GM12891 (cell line): ENCODE data around the gene DHX35.

Experiments used
- POLR2A ChIP-seq: IDR thresholded peaks from 2 replicates; pipeline ENCODE4 v1.6.1; 2011; ENCODE audit warnings: low read depth, low read length, control low read depth
- POU2F2 ChIP-seq: IDR thresholded peaks from 2 replicates; pipeline ENCODE4 v1.6.1; 2011; ENCODE audit warnings: low read depth, mild to moderate bottlenecking, control low read depth, low read length, moderate library complexity
- SPI1 ChIP-seq: IDR thresholded peaks from 2 replicates; pipeline ENCODE4 v1.6.1; 2011; ENCODE audit warnings: low read depth, low read length, control low read depth

DNA sequence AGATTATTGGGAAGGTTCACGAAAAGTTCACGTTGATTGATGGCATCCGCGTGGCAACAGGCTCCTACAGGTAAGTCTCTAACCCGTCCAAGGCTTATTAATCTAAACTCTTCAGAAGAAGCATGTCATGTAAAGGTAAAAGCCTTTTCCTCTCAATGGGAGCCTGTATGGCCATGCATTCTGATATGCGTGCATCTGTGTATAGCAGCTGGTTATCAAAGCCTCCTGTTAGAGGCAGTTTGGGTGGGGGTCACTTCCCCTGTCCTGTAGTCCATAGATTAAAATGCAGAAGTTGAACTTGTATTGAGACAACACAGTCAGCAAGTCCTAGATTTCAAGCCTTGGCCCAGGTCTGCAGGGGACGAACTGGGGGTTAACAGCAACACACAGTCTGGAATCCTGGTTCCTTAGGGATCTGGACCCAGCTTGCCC is 14.2 kb upstream of the DHX35 start:
- no peak for TF ChIP-seq POU2F2
- TF ChIP-seq SPI1, result no peak
- TF ChIP-seq POLR2A, result no peak
